Fibroblast of peridontal ligament (primary cell): ENCODE data around the gene CNOT8.
"Not testable (repeated sequence)": the region's sequence is repeated elsewhere in the genome, so short reads cannot be mapped to it uniquely, and the experiment has no call there.

ENCODE experiments used
- DNase-seq: peaks from one replicate; pipeline ENCODE4 v3.0.0-alpha.2; 2010; ENCODE audit errors: extremely low read depth

Gene CNOT8

GRCh38 chr5:154858297-154858971 lies at the start of gene CNOT8:
Gene CNOT8, plus strand, starts transcription at chr5:154858627. Its CDS starts 4,652 bp downstream, at chr5:154863279.
- DNase-seq = peak; percentile 96

DNA sequence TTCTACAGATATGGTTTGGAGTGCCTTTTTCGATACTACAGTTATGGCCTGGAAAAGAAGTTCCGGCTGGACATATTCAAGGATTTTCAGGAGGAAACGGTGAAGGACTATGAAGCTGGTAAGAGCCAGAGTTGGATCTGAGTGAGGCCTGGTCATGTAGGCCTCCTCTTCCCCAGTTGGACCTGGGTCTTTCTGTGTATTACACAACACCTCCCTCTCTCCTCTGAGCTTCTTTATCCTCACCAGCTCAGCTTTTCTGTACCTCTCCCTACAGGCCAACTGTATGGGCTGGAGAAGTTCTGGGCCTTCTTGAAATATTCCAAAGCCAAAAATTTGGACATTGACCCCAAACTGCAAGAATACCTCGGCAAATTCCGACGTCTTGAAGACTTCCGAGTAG lies 47.2 kb upstream of the CNOT8 start:
- DNase-seq = no peak

DNA sequence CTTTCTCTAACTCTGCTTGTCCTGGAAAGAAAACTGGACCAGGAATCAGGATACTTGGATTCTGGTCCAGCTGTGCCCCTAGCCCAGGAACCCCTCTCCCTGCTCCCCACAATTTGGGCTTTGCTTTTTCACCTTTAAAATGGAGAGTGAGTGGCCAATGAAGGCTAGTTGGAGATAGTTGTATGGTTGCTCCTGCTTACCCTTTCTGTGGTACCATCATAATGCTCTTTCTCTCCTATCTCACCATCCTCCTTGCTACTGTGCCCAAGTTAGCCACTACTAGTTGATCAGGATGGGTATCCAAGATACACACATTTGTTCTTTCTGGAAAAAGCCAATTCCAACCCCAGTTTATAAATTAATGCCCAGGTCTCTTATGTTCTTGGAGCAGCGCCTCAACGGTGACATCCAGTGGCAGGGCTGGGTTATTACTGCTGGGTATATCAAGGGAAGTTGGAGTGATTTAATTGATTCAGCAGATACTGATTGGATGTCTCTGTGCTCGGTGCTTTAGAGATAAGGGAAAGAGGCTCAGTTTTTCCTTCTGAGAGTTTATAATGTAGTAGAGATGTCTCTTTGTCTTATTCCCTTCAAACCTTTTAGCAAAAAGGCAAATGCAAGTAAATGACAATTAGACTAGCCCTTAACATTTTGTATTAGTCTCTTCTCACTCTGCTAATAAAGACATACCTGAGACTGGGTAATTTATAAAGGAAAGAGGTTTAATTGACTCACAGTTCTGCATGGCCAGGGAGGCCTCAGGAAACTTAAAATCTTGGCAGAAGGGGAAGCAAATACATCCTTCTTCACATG lies 46.6 kb upstream of the CNOT8 start:
- peak; percentile 83 for DNase-seq

DNA sequence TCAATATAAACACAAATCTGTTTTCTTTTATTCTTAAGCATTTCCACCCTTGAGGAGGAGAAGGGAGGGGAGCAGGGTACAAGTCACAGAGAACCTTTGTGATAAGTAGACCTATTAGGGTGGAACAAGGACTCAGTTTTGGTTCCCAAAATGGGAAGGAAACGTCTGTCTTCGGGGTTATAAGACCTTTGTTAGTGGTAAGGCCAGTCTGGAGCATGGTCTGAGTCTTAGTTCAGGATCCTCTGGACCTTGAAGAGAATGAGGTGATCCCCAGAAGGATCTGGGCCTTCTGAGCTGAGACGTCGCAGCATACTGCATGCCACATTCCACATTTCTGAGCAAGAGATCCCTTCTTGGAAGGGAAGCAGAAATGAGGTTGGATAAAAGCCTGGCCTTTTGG lies 45.3 kb upstream of the CNOT8 start:
- no peak for DNase-seq

- DNase-seq = no peak
Measured at GRCh38 chr5:154813736-154814135, 44.7 kb upstream of the CNOT8 start.

DNA sequence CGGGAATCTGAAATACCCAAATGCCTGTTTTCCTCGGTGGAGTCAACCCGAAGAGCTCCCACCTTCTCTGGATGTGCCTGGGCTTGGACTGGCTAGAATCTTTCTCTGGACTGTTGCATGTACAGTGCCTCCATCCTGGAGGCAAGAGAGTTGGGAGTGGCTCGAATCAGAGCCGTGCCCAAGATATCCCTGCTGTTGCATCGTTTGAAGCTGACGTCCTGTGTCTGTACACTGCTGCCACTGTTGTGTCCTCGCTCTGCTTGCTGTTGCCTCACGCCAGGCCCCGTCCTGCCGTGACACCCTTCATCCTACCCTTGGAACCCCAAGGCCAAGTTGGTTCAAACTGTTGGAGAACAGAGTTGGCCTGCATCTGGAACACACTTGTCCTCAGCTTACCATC lies 43.4 kb upstream of the CNOT8 start:
- DNase-seq = no peak

DNA sequence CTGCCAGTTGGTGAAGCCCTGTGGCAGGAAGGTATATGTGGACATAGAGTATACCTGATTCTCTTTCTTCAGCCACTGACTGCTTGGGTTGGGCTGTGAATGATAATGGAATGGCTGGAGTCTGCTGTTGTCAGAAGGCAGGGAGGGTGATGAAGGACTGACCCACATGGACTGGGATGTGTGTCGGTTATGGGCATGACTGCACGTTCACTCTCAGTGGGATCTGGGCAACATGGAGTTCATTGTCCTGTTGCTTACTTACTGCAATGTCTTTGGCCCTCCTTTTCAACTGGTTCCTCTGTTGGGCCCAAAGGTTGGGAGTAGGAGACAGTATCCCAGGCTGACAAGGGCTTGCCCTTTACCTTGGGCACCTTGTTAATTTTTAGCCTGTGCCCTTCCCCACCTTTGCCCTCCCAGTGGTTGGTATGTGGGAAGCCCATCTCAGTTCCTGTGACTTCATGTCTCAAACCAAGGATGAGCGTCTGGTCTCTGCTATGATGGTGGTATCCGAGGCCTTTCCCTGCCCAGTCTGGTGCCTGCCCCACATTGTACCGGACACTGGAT lies 42.7 kb upstream of the CNOT8 start:
- DNase-seq = no peak

GRCh38 chr5:154816891-154817492 lies 41.4 kb upstream of the CNOT8 start:
- no peak for DNase-seq

GRCh38 chr5:154817815-154818214 lies 40.6 kb upstream of the CNOT8 start:
- no peak for DNase-seq

- DNase-seq = no peak
Measured at GRCh38 chr5:154818471-154819116, 39.8 kb upstream of the CNOT8 start.

DNA sequence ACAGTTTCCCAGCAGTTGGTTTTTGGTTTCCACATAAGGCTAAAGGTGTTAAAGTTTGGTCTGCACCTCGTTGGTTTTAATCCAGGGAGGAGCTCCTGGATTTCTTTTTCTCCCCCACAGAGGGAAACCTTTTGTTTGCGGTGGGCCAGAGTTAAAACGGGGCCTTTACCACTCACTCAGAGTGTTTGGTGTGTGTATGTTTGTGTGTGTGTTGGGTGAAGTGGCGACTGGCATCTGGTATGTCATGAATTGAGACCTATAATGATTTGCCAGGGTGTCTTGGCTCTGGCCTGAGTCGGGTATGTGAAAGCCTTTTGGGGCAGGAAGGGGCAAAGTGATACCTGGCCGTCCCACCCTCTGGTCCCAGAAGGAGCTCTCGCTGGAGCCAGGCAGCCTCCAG lies 38.9 kb upstream of the CNOT8 start:
- DNase-seq = no peak

DNA sequence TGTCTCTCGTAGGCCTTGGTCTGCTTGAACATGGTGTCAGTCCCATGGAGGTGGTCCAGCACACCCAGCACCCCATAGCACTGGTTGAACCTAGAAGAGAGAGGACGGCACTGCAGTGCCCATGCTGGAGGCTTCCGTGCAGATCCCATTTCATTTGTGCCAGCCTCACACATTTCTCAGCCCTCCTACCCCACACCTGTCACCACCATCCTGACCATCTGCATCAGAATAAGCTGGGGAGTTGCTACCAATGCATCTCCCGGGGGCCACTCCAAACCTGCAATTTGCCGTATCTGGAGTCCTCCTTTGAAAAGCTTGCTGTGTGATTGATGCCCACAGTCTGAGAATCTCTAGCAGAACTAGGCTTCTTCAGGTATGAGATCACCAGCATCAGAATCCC lies 38.0 kb upstream of the CNOT8 start:
- no peak for DNase-seq

DNA sequence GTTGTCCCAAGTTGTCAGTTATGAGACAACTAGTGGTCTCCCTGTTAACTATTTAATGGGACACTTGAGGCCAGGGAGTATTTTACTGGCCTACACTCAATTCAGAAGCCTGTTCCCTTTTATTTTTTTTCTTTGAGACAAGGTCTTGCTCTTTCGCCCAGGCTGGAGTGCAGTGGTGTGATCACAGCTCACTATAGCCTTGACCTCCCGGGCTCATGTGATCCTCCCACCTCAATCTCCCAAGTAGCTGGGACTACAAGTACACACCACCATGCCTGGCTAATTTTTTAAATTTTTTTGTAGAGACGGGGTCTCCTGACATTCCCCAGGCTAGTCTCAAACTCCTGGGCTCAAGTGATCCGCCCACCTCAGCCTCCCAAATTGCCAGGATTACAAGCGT lies 35.5 kb upstream of the CNOT8 start:
- DNase-seq = not testable (repeated sequence)

- DNase-seq = no peak
Measured at GRCh38 chr5:154823605-154824004, 34.8 kb upstream of the CNOT8 start.

DNA sequence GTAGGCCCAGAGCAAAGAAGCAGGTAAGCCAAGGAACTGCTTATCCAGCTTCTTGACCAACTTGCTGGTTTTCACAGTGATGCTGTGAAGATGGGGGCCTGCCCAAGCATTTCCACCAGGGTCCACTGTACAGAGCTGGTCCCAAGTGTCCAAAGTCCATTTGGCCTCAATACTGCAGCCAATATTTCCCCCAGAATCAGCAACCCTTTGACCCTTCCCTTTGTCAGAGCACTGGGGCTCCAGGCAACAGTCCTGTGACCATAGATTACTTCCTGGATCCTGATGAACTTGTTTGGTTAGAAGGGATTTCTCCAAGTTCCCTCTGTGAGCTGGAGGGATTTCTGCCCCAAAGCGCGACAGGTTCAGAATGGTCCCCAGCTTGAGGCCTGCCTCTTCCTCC lies 34.4 kb upstream of the CNOT8 start:
- DNase-seq = no peak

DNA sequence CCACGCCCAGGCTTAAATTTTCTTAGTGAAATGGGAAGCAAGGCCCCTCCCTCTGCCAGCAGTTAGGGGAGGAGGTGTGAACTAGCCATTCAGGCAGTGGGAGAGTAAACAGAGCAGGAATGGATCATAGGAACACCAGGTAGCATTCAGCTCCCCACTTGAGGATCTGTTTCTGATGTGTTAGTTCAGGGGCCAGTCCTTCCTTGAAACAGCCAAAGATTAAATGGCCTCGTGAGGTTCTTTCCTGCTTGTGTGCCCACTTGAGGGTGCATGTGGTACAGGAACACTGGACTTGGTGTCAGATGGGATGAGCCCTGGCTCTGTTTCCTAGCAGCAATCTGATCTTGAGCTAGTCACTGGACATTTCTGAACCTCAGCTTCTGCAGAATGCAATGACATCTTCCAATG lies 29.2 kb upstream of the CNOT8 start:
- DNase-seq = no peak

DNA sequence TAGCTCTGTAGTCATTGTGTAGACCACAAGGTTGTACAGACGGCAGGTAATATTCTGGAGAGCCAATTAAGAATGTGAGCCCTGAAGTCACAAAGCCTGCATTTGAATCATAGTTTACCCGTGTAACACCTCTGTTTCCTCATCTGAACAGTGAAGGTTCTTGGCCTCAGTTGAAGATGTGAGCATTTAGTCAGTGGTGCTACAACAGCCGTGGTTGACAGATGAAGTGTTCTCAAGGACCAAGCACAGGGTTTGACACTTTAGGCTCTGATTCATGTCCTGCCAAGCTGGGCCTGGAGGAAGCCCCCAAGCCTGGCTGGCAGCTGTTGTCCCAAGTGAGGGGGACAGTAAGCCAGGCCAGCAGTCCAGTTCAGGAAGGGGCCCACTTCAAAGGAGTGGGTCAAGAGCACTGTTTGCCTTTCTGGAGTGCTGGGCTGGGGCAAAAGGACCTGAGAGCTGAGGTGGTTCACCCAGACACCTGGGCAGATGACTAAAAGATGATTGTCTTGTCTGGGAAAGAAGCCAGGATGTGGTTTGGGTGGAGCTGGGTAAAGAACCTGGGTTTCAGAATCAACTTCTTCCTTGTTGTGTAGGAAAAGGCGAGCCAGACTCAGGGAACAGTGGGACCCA lies 28.7 kb upstream of the CNOT8 start:
- no peak for DNase-seq

GRCh38 chr5:154830219-154830595 lies 28.2 kb upstream of the CNOT8 start:
- no peak for DNase-seq

GRCh38 chr5:154830596-154830995 lies 27.8 kb upstream of the CNOT8 start:
- no peak for DNase-seq

GRCh38 chr5:154831451-154831850 lies 27.0 kb upstream of the CNOT8 start:
- no peak for DNase-seq

DNA sequence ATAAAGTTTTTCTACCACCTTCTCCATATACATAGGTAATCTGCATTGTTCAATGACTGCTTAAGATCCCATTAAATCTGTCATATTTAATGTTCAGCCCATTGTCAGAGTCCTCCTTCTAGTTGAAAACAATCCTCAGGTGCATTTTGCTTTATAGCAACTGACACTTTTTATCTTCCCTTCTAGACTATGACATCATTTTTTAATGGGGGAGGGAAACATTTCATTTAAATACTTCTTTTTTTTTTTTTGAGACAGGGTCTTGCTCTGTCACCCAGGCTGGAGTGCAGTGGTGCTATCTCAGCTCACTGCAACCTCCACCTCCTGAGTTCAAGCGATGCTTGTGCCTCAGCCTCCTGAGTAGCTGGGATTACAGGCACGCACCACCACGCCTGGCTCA lies 25.6 kb upstream of the CNOT8 start:
- DNase-seq = not testable (repeated sequence)

DNA sequence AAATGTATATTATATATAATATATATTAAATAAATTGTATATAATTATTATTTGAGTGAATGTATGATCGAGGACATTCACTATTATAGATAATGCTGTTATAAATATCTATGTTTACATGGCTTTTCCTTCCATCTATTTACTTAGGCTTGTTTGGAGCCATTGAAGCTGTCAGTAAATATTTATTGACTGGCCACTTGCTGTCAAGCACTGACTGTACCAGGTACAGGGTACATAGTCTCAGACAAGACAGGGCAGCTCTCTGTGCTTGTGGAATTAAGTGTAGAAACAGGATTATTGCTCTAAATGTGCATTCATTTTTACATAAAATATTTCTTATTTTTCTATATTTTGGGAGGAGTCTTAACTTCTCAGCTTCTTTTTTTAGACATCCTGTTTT lies 24.4 kb upstream of the CNOT8 start:
- DNase-seq = no peak
